PC-9 (cell line): ENCODE data around the gene TTC14. TPM values are rescaled to one million over a fixed set of nuclear protein-coding genes. Genes with fewer than 3 reads are reported as not detected.

ENCODE experiments used
- BruUV-seq: library from RNA; stranded (reverse); fragments of 400-500 nt; replicated peaks from 2 replicates; lab custom pipeline; 2021; lab: Mats Ljungman, UMichigan
- CTCF ChIA-PET: fragments of 300-600 bp; sonication (Branson Sonifier 250); formaldehyde crosslinking; loops from one replicate; lab custom pipeline; 2022; ENCODE audit warnings: antibody characterized with exemption; lab: Charles Lee
- POLR2A ChIA-PET: fragments of 300-600 bp; sonication (Branson Sonifier 250); formaldehyde crosslinking; loops from one replicate; lab custom pipeline; 2022; ENCODE audit warnings: antibody characterized with exemption; ENCODE audit not compliant: unreplicated experiment; lab: Charles Lee
- DNase-seq, 2 experiments: peaks; one replicate each; pipeline versions ENCODE4 v3.0.0 to v3.0.0-alpha.2; 2015 to 2022; ENCODE audit warnings: mixed read lengths in 1 of 2
- H2AFZ ChIP-seq: fragments of 200-600 bp; sonication (generic); 2 replicates; pipeline ENCODE4 v1.8.1; 2017; ENCODE audit warnings: antibody characterized with exemption
- H3F3A ChIP-seq: fragments of 200-600 bp; sonication (generic); 2 replicates; pipeline ENCODE4 v1.8.1; 2017; ENCODE audit warnings: antibody characterized with exemption, mild to moderate bottlenecking, low read depth; ENCODE audit not compliant: insufficient read depth
- H3K27ac ChIP-seq: fragments of 200-600 bp; sonication (generic); 2 replicates; pipeline ENCODE4 v1.6.1; 2016; ENCODE audit warnings: mixed run types
- H3K27me3 ChIP-seq: fragments of 200-600 bp; sonication (generic); 2 replicates; pipeline ENCODE4 v1.6.1; 2016; ENCODE audit warnings: low read depth, mixed run types; ENCODE audit not compliant: insufficient read depth
- H3K36me3 ChIP-seq: fragments of 200-600 bp; sonication (generic); 2 replicates; pipeline ENCODE4 v1.6.1; 2016; ENCODE audit warnings: low read depth, mixed run types
- H3K4me1 ChIP-seq: fragments of 200-600 bp; sonication (generic); replicated peaks from 2 replicates; pipeline ENCODE4 v1.6.1; 2016; ENCODE audit warnings: mixed run types; ENCODE audit not compliant: insufficient read depth
- H3K4me2 ChIP-seq: fragments of 200-600 bp; sonication (generic); 2 replicates; pipeline ENCODE4 v1.6.1; 2017; ENCODE audit warnings: mixed run types
- H3K4me3 ChIP-seq: fragments of 200-600 bp; sonication (generic); 2 replicates; pipeline ENCODE4 v1.6.1; 2016; ENCODE audit warnings: mixed run types
- H3K79me2 ChIP-seq: fragments of 200-600 bp; sonication (generic); 2 replicates; pipeline ENCODE4 v1.6.1; 2017; ENCODE audit warnings: low read depth, mixed run types
- H3K9me2 ChIP-seq: fragments of 200-600 bp; sonication (generic); 2 replicates; pipeline ENCODE4 v1.8.1; 2017; ENCODE audit warnings: mild to moderate bottlenecking; ENCODE audit not compliant: insufficient read depth
- H3K9me3 ChIP-seq: fragments of 200-600 bp; sonication (generic); 2 replicates; pipeline ENCODE4 v1.8.1; 2016; ENCODE audit warnings: low read depth; ENCODE audit not compliant: insufficient read depth
- H4K20me1 ChIP-seq: fragments of 200-600 bp; sonication (generic); 2 replicates; pipeline ENCODE4 v1.8.1; 2017; ENCODE audit not compliant: insufficient read depth
- CTCF ChIP-seq: fragments of 200-600 bp; sonication (generic); conservative IDR thresholded peaks from 2 replicates; pipeline ENCODE4 v1.6.1; 2017; ENCODE audit warnings: mixed run types, antibody characterized with exemption, mild to moderate bottlenecking, moderate library complexity
- EZH2 ChIP-seq: fragments of 200-600 bp; sonication (generic); IDR thresholded peaks from 2 replicates; pipeline ENCODE4 v1.8.0; 2017; ENCODE audit warnings: antibody characterized with exemption, low read depth
- intact Hi-C: fragments of 100-400 bp; cut with micrococcal nuclease; formaldehyde crosslinking; loops from one replicate; pipeline ENCODE4 v1.10.0; 2022; ENCODE audit not compliant: unreplicated experiment
- total RNA-seq: library from RNA; stranded (reverse); gene quantifications from 2 replicates; pipeline ENCODE4 v1.2.3, GENCODE V29; 2021

The TTC14 gene
- total RNA-seq, 1 experiment from 2014 or later: 51.1 TPM

GRCh38 chr3:180646187-180646790 lies 44.3 kb downstream of the TTC14 start:
- no peak overlapping the region for H3K27ac ChIP-seq
- no peaks in the 10 kb centered on the region for H3K79me2 ChIP-seq
- H4K20me1 ChIP-seq: no peaks in the 10 kb centered on the region
- ChIA-PET POLR2A (no interaction called here), CTCF (interaction anchor here (0.7 kb wide), 1 partner anchor 1000 kb away, joined by 3 read pairs; no protein-coding TSS in a partner anchor)
- no peaks in the 10 kb centered on the region; the same call in 1 of the 2 replicates for H3K9me2 ChIP-seq
- H3F3A ChIP-seq: no peaks in the 10 kb centered on the region
- BruUV-seq: no TSS peak
- no peaks in the 10 kb centered on the region for H3K36me3 ChIP-seq
- no peaks in the 10 kb centered on the region for H3K27me3 ChIP-seq
- no peaks in the 10 kb centered on the region for H3K9me3 ChIP-seq
- TF ChIP-seq CTCF (peak; percentile 56), EZH2 (no peak)
- intact Hi-C loops: no loop called here
- H2AFZ ChIP-seq: no peak overlapping the region
- no peak for DNase-seq
- no peaks in the 10 kb centered on the region for H3K4me1 ChIP-seq
- no peak overlapping the region for H3K4me2 ChIP-seq
- no peak overlapping the region for H3K4me3 ChIP-seq

- BruUV-seq: no TSS peak
- Histone ChIP-seq H3K9me3 (no peaks in the 10 kb centered on the region), H3K4me1 (no peaks in the 10 kb centered on the region), H3K4me2 (no peak overlapping the region), H3K27me3 (no peaks in the 10 kb centered on the region), H3K27ac (no peak overlapping the region), H3K79me2 (no peaks in the 10 kb centered on the region), H4K20me1 (no peaks in the 10 kb centered on the region), H3F3A (no peaks in the 10 kb centered on the region), H3K36me3 (no peaks in the 10 kb centered on the region), H3K9me2 (no peaks in the 10 kb centered on the region), H3K4me3 (no peak overlapping the region), H2AFZ (no peak overlapping the region)
- TF ChIP-seq CTCF: no peak
- no peak for TF ChIP-seq EZH2
- intact Hi-C loops: no loop called here
- CTCF ChIA-PET: no interaction called here
- DNase-seq: no peak
- POLR2A ChIA-PET: no interaction called here
Observed at GRCh38 chr3:180656406-180656805, 54.4 kb downstream of the TTC14 start.

GRCh38 chr3:180657094-180657493 lies 55.1 kb downstream of the TTC14 start:
- H3K36me3 ChIP-seq: no peaks in the 10 kb centered on the region
- H3K27ac ChIP-seq: no peak overlapping the region
- H3K27me3 ChIP-seq: no peaks in the 10 kb centered on the region
- H3K9me3 ChIP-seq: no peaks in the 10 kb centered on the region
- ChIA-PET POLR2A (no interaction called here), CTCF (interaction anchor here (1.2 kb wide), 1 partner anchor 846 kb away, joined by 3 read pairs; no protein-coding TSS in a partner anchor)
- intact Hi-C loops: no loop called here
- H3K4me2 ChIP-seq: no peak overlapping the region
- H3K9me2 ChIP-seq: no peaks in the 10 kb centered on the region
- TF ChIP-seq EZH2 (no peak), CTCF (no peak)
- H3K4me3 ChIP-seq: no peak overlapping the region
- no peaks in the 10 kb centered on the region for H3F3A ChIP-seq
- no peaks in the 10 kb centered on the region for H4K20me1 ChIP-seq
- no peaks in the 10 kb centered on the region for H3K4me1 ChIP-seq
- DNase-seq: no peak
- no peaks in the 10 kb centered on the region for H3K79me2 ChIP-seq
- no peak overlapping the region for H2AFZ ChIP-seq
- no TSS peak for BruUV-seq

Other genes with a start within 250 kb of the TTC14 start
- 0.26 TPM in 1 of 2 replicates, not detected in the other for gene CCDC39, start 77.3 kb downstream of the TTC14 start, total RNA-seq